Subcutaneous abdominal adipose tissue (tissue), 5 donors: ENCODE results near the gene ZNF561.
A peak's percentile ranks its signal among the peaks of the same experiment; 100 is the strongest.
"Not testable (repeated sequence)": the region's sequence is repeated elsewhere in the genome, so short reads cannot be mapped to it uniquely, and the experiment has no call there.

ENCODE experiments used
- H3K27ac ChIP-seq: one replicate; pipeline ENCODE4 v1.7.0; 2013; ENCODE audit warnings: low read depth, mild to moderate bottlenecking, inconsistent platforms, low read length, moderate library complexity
- H3K27me3 ChIP-seq, 5 donors: one replicate each; pipeline ENCODE4 v1.7.0; 2013; ENCODE audit warnings: low read length in 5 of 5, inconsistent platforms in 1 of 5; ENCODE audit not compliant: control insufficient read depth in 5 of 5, insufficient read depth in 4 of 5
- H3K36me3 ChIP-seq, 5 donors: one replicate each; pipeline ENCODE4 v1.7.0; 2013; ENCODE audit warnings: low read length in 5 of 5; ENCODE audit not compliant: control insufficient read depth in 5 of 5, insufficient read depth in 5 of 5
- H3K4me1 ChIP-seq, 5 donors: one replicate each; pipeline ENCODE4 v1.7.0; 2013; ENCODE audit warnings: low read length in 5 of 5, mild to moderate bottlenecking in 3 of 5, moderate library complexity in 1 of 5; ENCODE audit not compliant: control insufficient read depth in 5 of 5, insufficient read depth in 5 of 5
- H3K4me3 ChIP-seq, 5 donors: one replicate each; pipeline ENCODE4 v1.7.0; 2013; ENCODE audit warnings: low read length in 5 of 5, low read depth in 1 of 5
- H3K9ac ChIP-seq, 5 donors: one replicate each; pipeline ENCODE4 v1.7.0; 2013; ENCODE audit warnings: low read length in 5 of 5, mild to moderate bottlenecking in 4 of 5, moderate library complexity in 3 of 5
- H3K9me3 ChIP-seq, 5 donors: one replicate each; pipeline ENCODE4 v1.7.0; 2013; ENCODE audit warnings: low read length in 5 of 5; ENCODE audit not compliant: control insufficient read depth in 5 of 5
- donor health status: healthy.
- donor health status: healthy.
- donor health status: healthy.
- donor health status: healthy.
- donor health status: healthy.

ZNF561 gene

GRCh38 chr19:9584073-9584833 lies 36.8 kb downstream of the ZNF561 start, which contains the start of gene ZNF121:
TSS of gene ZNF121 (minus strand) at chr19:9584504. CDS start at chr19:9568097, 16,407 bp downstream.
- Histone ChIP-seq H3K4me3 (peak within 1 kb of the TSS; percentile 89 to 98 (median 96)), H3K36me3 (peaks cover 0 to 3% (median under 1%) of the 10 kb centered on the region in 5 donors), H3K4me1 (peaks cover 0 to 19% (median 15%) of the 10 kb centered on the region in 5 donors), H3K9ac (peak within 1 kb of the TSS; percentile 88 to 96 (median 90)), H3K9me3 (peaks cover 0 to 14% (median 5%) of the 10 kb centered on the region in 5 donors), H3K27ac (peak within 1 kb of the TSS; percentile 85), H3K27me3 (no peaks in the 10 kb centered on the region)

- peaks cover 0 to 19% (median 15%) of the 10 kb centered on the region in 5 donors for H3K4me1 ChIP-seq
- H3K4me3 ChIP-seq, H3K27me3 ChIP-seq, H3K36me3 ChIP-seq, H3K9ac ChIP-seq, H3K27ac ChIP-seq: not testable (repeated sequence)
- H3K9me3 ChIP-seq, result peaks cover 3 to 29% (median 21%) of the 10 kb centered on the region in 5 donors
These were observed 38.8 kb downstream of the ZNF561 start for GRCh38 chr19:9582081-9582725.

- Histone ChIP-seq H3K27ac (no peak overlapping the region), H3K4me1 (peaks cover 0 to 19% (median 15%) of the 10 kb centered on the region in 5 donors), H3K9me3 (peaks cover 3 to 35% (median 28%) of the 10 kb centered on the region in 5 donors), H3K4me3 (no peak overlapping the region), H3K9ac (no peak overlapping the region), H3K27me3 (no peaks in the 10 kb centered on the region), H3K36me3 (peaks cover 4 to 8% (median 5%) of the 10 kb centered on the region in 5 donors)
These were observed 40.3 kb downstream of the ZNF561 start for GRCh38 chr19:9580728-9581127.

GRCh38 chr19:9570255-9570654 lies 50.8 kb downstream of the ZNF561 start:
- Histone ChIP-seq H3K4me3 (peak overlapping the region in 4 of 5 donors; percentile 13 to 62 (median 31)), H3K9me3 (peaks cover 61 to 94% (median 86%) of the 10 kb centered on the region in 5 donors), H3K9ac (no peak overlapping the region), H3K36me3 (peaks cover 31 to 38% (median 34%) of the 10 kb centered on the region in 5 donors), H3K27me3 (no peaks in the 10 kb centered on the region), H3K27ac (no peak overlapping the region), H3K4me1 (peaks cover 0 to 4% (median 0%) of the 10 kb centered on the region in 5 donors)

- H3K27me3 ChIP-seq, result no peaks in the 10 kb centered on the region
- H3K4me1 ChIP-seq, result peaks cover 0 to 4% (median 0%) of the 10 kb centered on the region in 5 donors
- H3K27ac ChIP-seq, result no peak overlapping the region
- peak overlapping the region; percentile 38 to 65 (median 50) for H3K4me3 ChIP-seq
- H3K36me3 ChIP-seq, result peaks cover 50 to 62% (median 56%) of the 10 kb centered on the region in 5 donors
- H3K9ac ChIP-seq, result no peak overlapping the region
- peaks cover 72 to 95% (median 87%) of the 10 kb centered on the region in 5 donors for H3K9me3 ChIP-seq
These were observed 54.3 kb downstream of the ZNF561 start for GRCh38 chr19:9566729-9567128.

GRCh38 chr19:9565900-9566705 lies 54.9 kb downstream of the ZNF561 start:
- Histone ChIP-seq H3K9me3 (peaks cover 68 to 95% (median 87%) of the 10 kb centered on the region in 5 donors), H3K27ac (no peak overlapping the region), H3K4me1 (peaks cover 0 to 4% (median 0%) of the 10 kb centered on the region in 5 donors), H3K36me3 (peaks cover 55 to 67% (median 60%) of the 10 kb centered on the region in 5 donors), H3K27me3 (no peaks in the 10 kb centered on the region), H3K4me3 (peak overlapping the region; percentile 38 to 65 (median 50)), H3K9ac (peak overlapping the region in 1 of 5 donors; percentile 84)
